Embryonic facial prominence (tissue), 1 donor: Measurements from ENCODE around the gene MGAT4C.

Experiments used
- DNase-seq: peaks from one replicate; pipeline ENCODE4 v3.0.0-alpha.2; 2016; ENCODE audit errors: extremely low spot score

MGAT4C gene

GRCh38 chr12:86229772-86230171 lies 26.4 kb downstream of the MGAT4C start:
- DNase-seq = no peak

- DNase-seq = no peak
Measured at GRCh38 chr12:86228656-86229055, 27.5 kb downstream of the MGAT4C start.

- no peak for DNase-seq
Measured at GRCh38 chr12:86226481-86226880, 29.7 kb downstream of the MGAT4C start.

DNA sequence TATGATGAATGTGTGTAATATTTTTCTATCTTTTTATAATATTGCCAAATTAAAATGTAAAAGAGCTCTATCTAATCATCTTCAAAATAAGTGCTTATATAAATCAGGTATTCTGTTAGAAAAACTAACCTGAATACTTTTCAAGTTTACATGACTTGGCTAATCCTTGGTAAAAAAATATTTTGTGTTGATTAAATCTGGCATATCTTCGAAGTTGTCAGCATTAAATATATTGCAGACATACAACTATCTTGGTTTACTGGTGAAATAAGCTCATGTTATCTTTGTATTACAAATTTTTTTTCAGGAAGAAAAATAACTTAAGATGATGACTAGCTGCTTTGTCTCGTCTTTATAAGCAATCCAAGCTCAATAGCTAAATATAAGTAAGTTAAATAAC lies 39.6 kb downstream of the MGAT4C start:
- DNase-seq = no peak

DNA sequence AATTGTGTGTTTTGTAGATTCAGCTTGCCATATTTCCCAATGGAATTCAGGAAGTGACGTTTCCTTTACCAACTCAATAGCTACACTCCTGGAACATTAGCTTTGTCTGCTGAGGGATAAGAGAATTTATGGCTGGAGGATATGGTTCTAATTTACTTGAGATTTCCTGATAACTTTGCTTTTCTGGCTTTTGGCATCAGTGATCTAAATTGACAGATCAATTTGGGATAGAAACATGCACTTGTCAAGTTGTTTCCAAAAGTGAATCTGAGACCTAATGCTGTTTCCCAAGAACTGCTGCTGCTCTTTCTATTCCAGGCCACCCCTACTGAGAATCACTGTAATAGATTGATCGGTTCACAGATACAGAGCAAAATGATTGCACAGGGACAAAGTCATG lies 43.2 kb downstream of the MGAT4C start:
- no peak for DNase-seq

DNA sequence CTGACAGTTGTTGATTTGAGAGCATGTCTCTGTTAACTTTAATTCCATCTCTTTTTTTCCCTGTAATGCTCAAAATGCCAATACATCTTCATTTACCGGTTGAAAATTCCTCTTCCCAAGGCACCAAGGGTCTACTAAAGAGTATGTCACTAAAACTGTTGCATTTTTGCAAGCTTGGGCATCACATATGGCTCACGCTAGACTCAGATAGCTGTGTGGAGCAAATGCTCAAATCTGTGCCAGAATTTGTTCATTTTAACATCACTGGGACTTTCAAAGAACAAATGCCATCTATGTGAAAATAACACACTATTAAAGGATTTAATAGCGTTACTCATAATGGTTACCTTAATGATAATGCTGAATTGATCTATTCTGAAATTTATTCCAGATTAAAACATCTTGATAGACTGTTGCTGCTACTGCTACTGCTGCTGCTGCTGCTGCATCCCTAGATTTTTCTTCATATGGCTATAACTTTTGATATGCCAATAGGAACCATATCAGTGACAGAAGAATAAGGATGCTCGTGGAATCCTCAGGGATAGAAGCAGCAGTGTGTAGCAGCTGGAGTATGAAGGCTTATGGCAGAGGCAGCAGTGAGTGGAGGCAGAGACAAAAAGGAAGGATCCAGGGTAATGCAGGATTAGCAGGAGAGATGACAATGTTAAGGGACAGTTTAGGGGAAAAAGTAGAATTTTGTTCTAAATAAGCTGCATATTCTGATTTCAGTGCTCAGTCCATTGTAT lies 57.3 kb downstream of the MGAT4C start:
- no peak for DNase-seq

GRCh38 chr12:86196465-86196864 lies 59.7 kb downstream of the MGAT4C start:
- DNase-seq = no peak

- no peak for DNase-seq
Measured at GRCh38 chr12:86194721-86195120, 61.5 kb downstream of the MGAT4C start.

DNA sequence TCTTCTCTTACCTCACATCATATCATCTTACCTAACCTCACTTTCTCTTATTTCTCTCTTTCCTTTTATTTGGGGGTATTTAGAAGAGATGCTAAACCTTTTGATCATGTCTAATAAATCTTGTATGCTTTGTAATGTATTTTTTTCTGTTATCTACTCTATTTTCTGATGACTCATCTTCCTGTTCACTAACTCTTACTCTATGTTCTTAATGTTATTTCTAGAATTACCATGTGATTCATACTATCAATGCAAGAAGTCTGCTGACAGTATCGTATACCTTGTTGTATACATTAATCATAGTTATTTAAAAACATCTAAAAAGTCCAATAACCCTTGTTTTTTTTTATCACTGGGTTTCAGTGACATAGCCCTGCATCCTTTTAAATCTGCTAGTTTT lies 62.3 kb downstream of the MGAT4C start:
- no peak for DNase-seq

GRCh38 chr12:86188226-86188625 lies 68.0 kb downstream of the MGAT4C start:
- DNase-seq = no peak

DNA sequence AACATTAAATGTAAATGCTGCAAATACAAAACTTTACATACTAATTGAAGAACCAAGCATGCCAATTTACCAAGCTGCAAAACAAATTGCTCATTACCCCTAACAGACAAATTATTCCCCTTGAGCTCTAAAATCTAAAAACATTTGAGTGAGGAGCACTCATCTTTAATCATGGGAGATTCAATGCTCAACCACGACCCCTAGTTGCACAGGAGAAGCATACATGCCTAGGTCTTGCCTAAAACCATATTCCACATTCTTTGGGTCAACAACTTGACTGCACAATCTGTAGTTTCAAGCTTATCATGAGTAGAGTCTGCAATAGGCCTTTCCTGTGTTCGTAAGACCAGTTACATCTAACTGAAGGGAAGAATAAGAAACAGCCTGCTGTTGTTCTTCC lies 69.7 kb downstream of the MGAT4C start:
- DNase-seq = no peak

GRCh38 chr12:86179855-86180254 lies 76.3 kb downstream of the MGAT4C start:
- DNase-seq = no peak

GRCh38 chr12:86174188-86174587 lies 82.0 kb downstream of the MGAT4C start:
- DNase-seq = no peak

DNA sequence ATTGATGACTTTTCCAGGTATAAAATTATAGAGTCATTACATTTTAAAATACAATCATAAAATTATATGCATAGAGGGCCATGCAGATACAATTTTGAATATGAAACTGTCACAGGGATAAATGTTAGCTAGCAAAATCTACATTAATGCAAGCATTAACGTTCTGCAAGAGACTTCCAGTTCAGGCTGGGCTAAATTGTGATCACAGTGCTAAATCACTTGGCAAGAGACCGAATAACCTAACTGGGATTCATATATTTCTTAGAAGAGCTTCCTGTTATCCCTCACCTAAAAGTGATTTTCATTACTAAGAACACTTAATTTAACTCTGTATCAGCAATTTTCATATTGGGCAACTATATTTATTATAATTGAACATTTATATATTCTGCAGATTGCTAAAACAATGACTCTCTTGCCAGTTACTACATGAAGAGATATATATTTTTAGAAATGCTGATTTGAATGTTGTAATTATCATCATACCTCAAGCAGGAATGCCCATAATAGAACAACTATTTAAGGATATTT lies 83.2 kb downstream of the MGAT4C start:
- DNase-seq = no peak

GRCh38 chr12:86170051-86170450 lies 86.1 kb downstream of the MGAT4C start:
- DNase-seq = no peak

DNA sequence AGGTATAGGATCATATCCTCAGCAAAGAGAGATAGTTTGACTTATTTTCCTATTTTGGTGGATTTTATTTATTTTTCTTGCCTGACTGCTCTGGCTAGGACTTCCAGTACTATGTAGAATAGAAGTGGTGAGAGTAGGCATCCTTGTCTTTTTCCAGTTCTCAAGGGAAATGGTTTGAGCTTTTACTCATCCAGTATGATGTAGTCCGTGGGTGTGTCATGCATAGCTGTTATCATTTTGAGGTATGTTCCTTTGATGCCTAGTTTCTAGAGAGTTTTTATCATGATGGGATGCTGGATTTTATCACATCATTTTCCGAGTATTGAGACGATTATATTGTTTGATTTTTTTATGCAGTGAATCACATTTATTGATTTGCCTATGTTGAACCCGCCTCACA lies 97.2 kb downstream of the MGAT4C start:
- no peak for DNase-seq

DNA sequence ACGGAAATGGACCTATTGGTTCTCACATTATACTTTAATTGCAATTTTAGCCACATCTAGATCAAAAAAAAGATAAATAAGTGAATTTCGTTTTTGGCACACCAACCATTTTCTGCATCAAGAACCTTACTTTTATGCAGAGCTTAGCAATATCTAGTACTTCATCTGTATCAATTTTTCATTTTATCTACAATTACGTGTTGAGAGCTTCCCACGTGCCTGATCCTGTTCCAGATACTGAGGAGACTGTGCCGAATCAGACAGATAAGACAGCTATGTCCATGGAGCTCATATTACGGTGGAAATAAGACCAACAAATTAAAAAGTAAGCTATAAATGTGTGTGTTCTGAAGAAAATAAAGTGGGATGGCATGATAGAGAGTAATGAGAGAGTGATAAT lies 101.6 kb downstream of the MGAT4C start:
- DNase-seq = no peak

DNA sequence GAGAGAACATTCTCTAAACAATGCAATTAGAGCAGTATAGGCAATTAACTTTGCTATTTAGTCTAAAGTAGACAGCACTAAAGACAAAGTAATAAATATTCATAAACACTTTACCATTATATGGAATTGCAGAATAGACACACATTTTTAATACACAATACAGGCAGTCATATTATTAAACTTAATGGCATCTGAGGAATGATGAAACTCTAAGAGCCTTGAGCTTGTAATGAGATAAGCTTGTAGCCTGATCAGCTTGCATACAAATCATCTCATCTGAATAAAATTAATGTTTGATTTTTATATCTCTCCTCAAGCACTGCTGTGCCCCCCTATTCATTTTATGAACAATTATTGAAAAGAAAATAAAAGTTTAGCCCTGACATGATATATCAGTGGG lies 107.6 kb downstream of the MGAT4C start:
- DNase-seq = no peak

DNA sequence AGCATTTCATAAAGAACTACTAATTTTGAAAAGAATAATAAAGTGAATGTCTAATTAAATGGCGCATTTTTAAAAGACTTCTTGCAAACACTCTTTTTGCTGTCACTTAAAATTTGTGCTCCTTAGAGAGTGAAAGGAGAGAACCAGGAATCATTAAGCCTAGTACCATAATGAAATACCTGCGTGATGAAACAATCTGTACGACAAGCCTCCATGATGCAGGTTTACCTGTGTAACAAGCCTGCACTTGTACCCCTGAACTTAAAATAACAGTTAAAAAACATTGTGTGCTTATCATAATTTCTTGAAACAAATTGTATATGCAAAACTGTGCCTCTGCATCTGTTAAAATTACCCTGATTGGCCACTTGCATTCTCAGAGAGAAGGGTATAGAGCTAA lies 108.1 kb downstream of the MGAT4C start:
- DNase-seq = no peak

DNA sequence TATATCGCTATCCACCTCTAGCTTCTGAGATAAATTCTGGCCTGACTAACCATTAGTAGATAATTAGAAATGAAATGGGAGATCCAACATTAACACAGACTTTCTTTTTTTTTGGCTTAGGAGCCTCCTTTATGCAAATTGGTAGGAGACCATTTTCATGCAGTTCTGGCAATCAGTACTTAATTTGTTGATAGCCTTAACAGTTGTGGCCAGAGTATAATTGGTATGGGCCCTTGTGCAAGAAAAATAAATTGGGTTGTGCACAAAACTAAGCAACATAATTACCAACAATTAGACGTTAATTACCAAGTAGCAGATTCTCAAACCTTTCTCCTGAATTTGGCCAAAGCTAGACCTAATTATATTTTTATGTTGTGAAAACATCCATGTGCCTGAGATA lies 111.0 kb downstream of the MGAT4C start:
- DNase-seq = no peak

DNA sequence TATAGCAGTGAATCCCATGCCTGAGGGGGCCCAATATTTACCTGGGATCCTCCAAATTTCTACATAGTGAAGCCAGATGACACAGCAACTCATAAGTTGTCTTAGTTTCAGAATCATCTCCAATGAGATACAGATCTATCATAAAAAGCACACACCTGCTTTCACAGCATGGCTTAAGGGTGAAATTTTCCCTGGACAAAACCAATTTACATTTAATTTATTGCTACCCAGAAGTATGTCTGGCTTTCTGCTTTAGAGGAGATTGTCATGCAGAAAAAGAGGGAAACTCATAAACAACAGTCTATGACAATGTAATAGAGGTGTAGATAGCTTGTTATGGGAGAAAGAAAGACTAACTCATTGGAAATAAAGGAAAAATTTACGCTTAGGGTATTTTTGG lies 113.0 kb downstream of the MGAT4C start:
- DNase-seq = no peak

- DNase-seq = no peak
Measured at GRCh38 chr12:86139671-86140070, 116.5 kb downstream of the MGAT4C start.

DNA sequence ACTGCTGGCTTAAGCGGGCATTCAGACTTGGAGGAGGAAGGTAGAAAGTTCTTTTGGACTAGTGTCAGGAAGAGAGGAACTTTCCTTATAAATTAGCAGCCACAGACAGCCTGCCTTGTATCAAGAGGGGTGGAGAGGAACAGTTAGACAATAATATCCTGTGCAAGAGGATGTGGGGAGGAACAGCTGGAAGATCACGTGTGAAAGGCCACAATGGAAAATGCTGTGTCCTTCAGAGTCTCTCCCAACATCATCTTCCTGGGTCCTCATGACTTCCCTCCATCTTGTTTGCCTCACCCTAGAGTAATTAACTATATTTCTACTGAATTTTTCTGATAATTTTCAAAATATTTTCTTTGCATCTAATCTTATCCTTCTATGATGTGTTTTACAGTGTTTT lies 117.4 kb downstream of the MGAT4C start:
- DNase-seq = no peak

GRCh38 chr12:86137936-86138335 lies 118.3 kb downstream of the MGAT4C start:
- DNase-seq = no peak
